IMR-90 (cell line): Measurements from ENCODE around the gene DOCK6. TPM values are rescaled to one million over a fixed set of nuclear protein-coding genes. Genes with fewer than 3 reads are reported as not detected.
A peak's percentile ranks its signal among the peaks of the same experiment; 100 is the strongest.

ENCODE experiments used
- ATAC-seq: fragments of 200-7000 bp; cut with Tn5 transposase; 2 replicates; pipeline ENCODE4 v1.9.1; 2020; ENCODE audit warnings: low read depth, mild to moderate bottlenecking, moderate library complexity
- BruUV-seq: library from RNA; stranded (reverse); fragments of 400-500 nt; replicated peaks from 2 replicates; lab custom pipeline; 2021; lab: Mats Ljungman, UMichigan
- CTCF ChIA-PET: fragments of 300-600 bp; formaldehyde crosslinking; extraction: SDS; loops from one replicate; lab custom pipeline; 2021; ENCODE audit warnings: antibody characterized with exemption; lab: Yijun Ruan, JAX
- POLR2A ChIA-PET: fragments of 300-600 bp; sonication (Branson Sonifier 250); formaldehyde crosslinking; loops from one replicate; lab custom pipeline; 2022; ENCODE audit warnings: antibody characterized with exemption; ENCODE audit not compliant: unreplicated experiment; lab: Charles Lee
- DNase-seq: peaks from one replicate; pipeline ENCODE4 v3.0.0; 2013
- H2AFZ ChIP-seq: replicated peaks from 2 replicates; pipeline ENCODE3; 2013; ENCODE audit warnings: low read length, mild to moderate bottlenecking; ENCODE audit not compliant: poor library complexity
- H2AK5ac ChIP-seq: 2 replicates; pipeline ENCODE4 v1.6.1; 2013; ENCODE audit warnings: low read depth, low read length, inconsistent platforms
- H2AK9ac ChIP-seq: replicated peaks from 2 replicates; pipeline ENCODE3; 2013; ENCODE audit warnings: mild to moderate bottlenecking, low read depth, low read length, moderate library complexity; ENCODE audit not compliant: poor library complexity
- H2BK120ac ChIP-seq: 2 replicates; pipeline ENCODE4 v1.6.1; 2013; ENCODE audit warnings: low read depth, low read length, inconsistent platforms
- H2BK15ac ChIP-seq: 3 replicates; pipeline ENCODE4 v1.6.1; 2013; ENCODE audit warnings: low read depth, low read length, inconsistent platforms
- H2BK20ac ChIP-seq: 2 replicates; pipeline ENCODE4 v1.6.1; 2013; ENCODE audit warnings: low read depth, mild to moderate bottlenecking, inconsistent platforms, low read length, moderate library complexity
- H2BK5ac ChIP-seq: 2 replicates; pipeline ENCODE4 v1.6.1; 2013; ENCODE audit warnings: mild to moderate bottlenecking, low read depth, low read length, inconsistent platforms; ENCODE audit not compliant: poor library complexity, severe bottlenecking
- H3K14ac ChIP-seq: replicated peaks from 2 replicates; pipeline ENCODE4 v1.6.1; 2013; ENCODE audit warnings: low read depth, low read length, inconsistent platforms
- H3K18ac ChIP-seq: 2 replicates; pipeline ENCODE4 v1.6.1; 2013; ENCODE audit warnings: low read depth, low read length, control low read depth
- H3K23ac ChIP-seq: 2 replicates; pipeline ENCODE4 v1.6.1; 2013; ENCODE audit warnings: low read depth, low read length, inconsistent platforms
- H3K27ac ChIP-seq: 2 replicates; pipeline ENCODE4 v1.5.1; 2013; ENCODE audit warnings: mild to moderate bottlenecking, control low read depth, low read length; ENCODE audit not compliant: insufficient read depth
- H3K27me3 ChIP-seq: 2 replicates; pipeline ENCODE4 v1.6.1; 2013; ENCODE audit warnings: low read length; ENCODE audit not compliant: control insufficient read depth, insufficient read depth
- H3K36me3 ChIP-seq: 2 replicates; pipeline ENCODE4 v1.6.1; 2013; ENCODE audit warnings: low read length, mixed read lengths; ENCODE audit not compliant: control insufficient read depth, insufficient read depth
- H3K4ac ChIP-seq: 2 replicates; pipeline ENCODE4 v1.6.1; 2013; ENCODE audit warnings: low read depth, low read length, inconsistent platforms
- H3K4me1 ChIP-seq: 2 replicates; pipeline ENCODE4 v1.6.1; 2013; ENCODE audit warnings: low read length, mixed read lengths; ENCODE audit not compliant: control insufficient read depth, insufficient read depth
- H3K4me2 ChIP-seq: 2 replicates; pipeline ENCODE4 v1.6.1; 2013; ENCODE audit warnings: low read depth, mild to moderate bottlenecking, control low read depth, low read length, moderate library complexity
- H3K4me3 ChIP-seq: 2 replicates; pipeline ENCODE4 v1.5.1; 2013; ENCODE audit warnings: low read depth, mild to moderate bottlenecking, control low read depth, low read length, moderate library complexity; ENCODE audit not compliant: insufficient read depth
- H3K56ac ChIP-seq: 2 replicates; pipeline ENCODE4 v1.6.1; 2013; ENCODE audit warnings: low read length, inconsistent platforms; ENCODE audit not compliant: insufficient read depth; ENCODE audit errors: extremely low read depth
- H3K79me1 ChIP-seq, 2 experiments: 2 replicates each; pipeline ENCODE4 v1.6.1; 2013; ENCODE audit warnings: low read length in 2 of 2, inconsistent platforms in 1 of 2, low read depth in 1 of 2
- H3K9ac ChIP-seq: 2 replicates; pipeline ENCODE4 v1.6.1; 2013; ENCODE audit warnings: low read depth, low read length, control low read depth
- H3K9me1 ChIP-seq: 2 replicates; pipeline ENCODE4 v1.6.1; 2013; ENCODE audit warnings: low read length, inconsistent platforms; ENCODE audit not compliant: insufficient read depth
- H3K9me3 ChIP-seq: 2 replicates; pipeline ENCODE4 v1.6.1; 2013; ENCODE audit warnings: low read length; ENCODE audit not compliant: control insufficient read depth, insufficient read depth
- H4K20me1 ChIP-seq: 2 replicates; pipeline ENCODE4 v1.6.1; 2013; ENCODE audit warnings: low read length, inconsistent platforms; ENCODE audit not compliant: insufficient read depth
- H4K5ac ChIP-seq: 2 replicates; pipeline ENCODE4 v1.6.1; 2013; ENCODE audit warnings: mild to moderate bottlenecking, low read depth, low read length, control low read depth
- H4K8ac ChIP-seq, 2 experiments: 2 replicates each; pipeline ENCODE4 v1.6.1; 2013; ENCODE audit warnings: low read depth in 2 of 2, low read length in 2 of 2, control low read depth in 1 of 2, inconsistent platforms in 1 of 2
- H4K91ac ChIP-seq: 2 replicates; pipeline ENCODE4 v1.6.1; 2013; ENCODE audit warnings: low read depth, low read length, inconsistent platforms; ENCODE audit not compliant: insufficient read depth
- CEBPB ChIP-seq: IDR thresholded peaks from 2 replicates; pipeline ENCODE4 v1.6.1; 2012; ENCODE audit warnings: low read depth, low read length, improper control_type of control experiment
- FOS ChIP-seq: fragments of 150-350 bp; IDR thresholded peaks from 2 replicates; pipeline ENCODE4 v1.6.1; 2016; ENCODE audit warnings: low read depth, low read length
- MAFK ChIP-seq: IDR thresholded peaks from 2 replicates; pipeline ENCODE4 v1.6.1; 2012; ENCODE audit warnings: low read depth, low read length, improper control_type of control experiment
- MAZ ChIP-seq: IDR thresholded peaks from 2 replicates; pipeline ENCODE4 v1.6.1; 2012; ENCODE audit warnings: low read depth, mild to moderate bottlenecking, low read length, improper control_type of control experiment, moderate library complexity, borderline replicate concordance
- RAD21 ChIP-seq: IDR thresholded peaks from 2 replicates; pipeline ENCODE4 v1.6.1; 2012; ENCODE audit warnings: low read length, improper control_type of control experiment
- SMC3 ChIP-seq: fragments of 150-350 bp; IDR thresholded peaks from 2 replicates; pipeline ENCODE4 v1.6.1; 2016; ENCODE audit warnings: low read depth, mild to moderate bottlenecking, antibody characterized with exemption, low read length, moderate library complexity
- WGBS, 2 experiments: methylation state at CpG; one replicate each; pipeline versions ENCODE4 v1.1.5 to v1.1.7; 2013; ENCODE audit warnings: missing lambda C conversion rate in 2 of 2; ENCODE audit not compliant: insufficient read length in 1 of 2; ENCODE audit errors: extremely low coverage in 2 of 2; 5-methylcytosine and 5-hydroxymethylcytosine counted together
- dilution Hi-C: fragments of 300-500 bp; cut with HindIII; formaldehyde crosslinking; loops from one replicate; pipeline ENCODE4 v1.14.3; 2018; ENCODE audit warnings: low sequenced_read_pairs; ENCODE audit not compliant: unreplicated experiment
- in situ Hi-C: fragments of 300-500 bp; cut with MboI; formaldehyde crosslinking; loops from 3 replicates; pipeline ENCODE4 v1.14.3; 2019; ENCODE audit warnings: low sequenced_read_pairs, inconsistent platforms, mixed read lengths
- intact Hi-C: fragments of 100-400 bp; cut with micrococcal nuclease; formaldehyde crosslinking; loops from 2 replicates; pipeline ENCODE4 v1.10.0; 2022
- polyA plus RNA-seq, 3 experiments: library from polyadenylated mRNA; depleted of rRNA; stranded (reverse); fragments of >200 nt; gene quantifications; 2 replicates each; pipeline ENCODE4 v1.2.3, GENCODE V29; 2012; ENCODE audit warnings: low replicate concordance in 1 of 3
- total RNA-seq: library from RNA; depleted of rRNA; stranded (reverse); fragments of >200 nt; gene quantifications from 2 replicates; pipeline ENCODE4 v1.2.3, GENCODE V29; 2012

Gene DOCK6
- total and polyA plus RNA-seq, 2 of the 4 experiments (the other 2 are of a cell fraction): 5.0 to 18.4 TPM

DNA sequence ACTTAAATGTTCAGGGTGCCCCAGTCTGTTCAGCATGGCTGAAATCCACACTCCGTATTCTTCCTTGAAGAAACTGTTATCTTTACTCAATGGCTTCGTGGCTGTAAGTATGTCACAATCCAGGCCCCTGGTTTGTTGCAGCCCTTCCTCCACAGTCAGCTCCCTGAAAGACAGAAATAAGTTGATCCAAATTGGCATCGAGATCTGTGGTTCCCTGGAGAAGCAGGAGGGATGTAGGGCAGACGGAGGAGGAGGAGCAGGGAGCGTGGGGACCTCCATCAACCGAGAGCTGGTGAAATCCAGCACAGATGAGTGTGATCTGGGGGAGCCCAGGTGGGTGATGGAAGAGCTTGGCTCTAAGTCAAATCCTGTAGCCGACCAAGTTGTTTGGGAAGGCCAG is 33.9 kb upstream of the DOCK6 start:
- intact Hi-C loops (no loop called here), in situ Hi-C loops (loop anchor here (10.0 kb wide), 1 partner anchor 179 kb away; no protein-coding TSS in a partner anchor), dilution Hi-C loops (no loop called here)
- Histone ChIP-seq H2AFZ (peak overlapping the region; percentile 37), H3K9me3 (no peaks in the 10 kb centered on the region), H2BK120ac (no peak overlapping the region), H2BK20ac (no peak overlapping the region), H3K56ac (no peak overlapping the region), H3K23ac (no peak overlapping the region), H3K27me3 (peaks cover 10% of the 10 kb centered on the region; the same call in 1 of the 2 replicates), H3K18ac (no peak overlapping the region), H2AK5ac (peak overlapping the region; percentile 24; the same call in 1 of the 2 replicates), H2BK15ac (no peak overlapping the region), H3K4me2 (no peak overlapping the region), H3K14ac (no peak overlapping the region), H3K27ac (no peak overlapping the region), H2BK5ac (no peak overlapping the region), H3K4me3 (no peak overlapping the region), H3K36me3 (no peaks in the 10 kb centered on the region), H3K9me1 (0 out of 2 replicates have a peak, but pooled peaks cover 3% of the 10 kb centered on the region), H4K5ac (no peak overlapping the region), H3K4ac (no peak overlapping the region), H2AK9ac (peak overlapping the region; percentile 25), H3K79me1 (no peaks in the 10 kb centered on the region), H4K8ac (no peak overlapping the region), H4K91ac (no peak overlapping the region), H4K20me1 (no peaks in the 10 kb centered on the region), H3K4me1 (0 out of 2 replicates have a peak, but pooled peaks cover 1% of the 10 kb centered on the region), H3K9ac (no peak overlapping the region)
- peak; percentile 43; the same call in 1 of the 2 replicates for TF ChIP-seq CEBPB
- TF ChIP-seq SMC3: no peak
- no peak for TF ChIP-seq MAZ
- TF ChIP-seq FOS: no peak
- TF ChIP-seq RAD21: no peak
- no peak for TF ChIP-seq MAFK
- POLR2A ChIA-PET: no interaction called here
- WGBS, 2 experiments: 58% methylated on average over 4 of the region's 7 CpGs; no CpG with 5 or more reads in 1 of the 2 experiments
- no peak for ATAC-seq
- no peak for DNase-seq
- CTCF ChIA-PET: no interaction called here
- no TSS peak for BruUV-seq
